Measurements from ENCODE around the gene CERK. TPM values are rescaled to one million over a fixed set of nuclear protein-coding genes. Genes with fewer than 3 reads are reported as not detected.

The CERK gene
- total and polyA plus RNA-seq, 2 of the 13 experiments (the other 11 are each of a cell fraction or from before 2014, with no cell fraction given) = 40.3 to 41.9 TPM

GRCh38 chr22:46675938-46676337 lies 62.1 kb downstream of the CERK start (continued):
- TF ChIP-seq HOXA7 (CRISPR knock-in tag; IDR thresholded peaks at IDR 0.05) = no peak
- no peak for TF ChIP-seq NFIC (IDR thresholded peaks at IDR 0.05; ENCODE audit: low read length)

- H3K27me3 ChIP-seq (ENCODE audit: control insufficient read depth in 1 of 2, insufficient read depth in 2 of 2, low read length in 2 of 2) = no peaks in the 10 kb centered on the region
- H4K20me1 ChIP-seq (ENCODE audit: insufficient read depth, low read length) = no peaks in the 10 kb centered on the region
- no peaks in the 10 kb centered on the region for H3K9me3 ChIP-seq (ENCODE audit: low read length)
- WGBS (ENCODE audit: low lambda C conversion rate) = 97% methylated on average over 12 of the region's 13 CpGs
- POLR2A ChIA-PET = no interaction called here
- DNase-seq (ENCODE audit: low spot score) = no peak
- no peak overlapping the region for H3K9ac ChIP-seq (ENCODE audit: insufficient read depth, low read depth, low read length)
- H3K27ac ChIP-seq (ENCODE audit: extremely low read length, insufficient read depth, low read length) = no peak overlapping the region
- no peak for FAIRE-seq
- H3K79me2 ChIP-seq (ENCODE audit: insufficient read depth, low read length) = no peaks in the 10 kb centered on the region
- no peak overlapping the region for H3K4me3 ChIP-seq (replicated peaks in 1 of 3; ENCODE audit: insufficient read depth in 1 of 3, low read depth in 2 of 3, low read length in 3 of 3)
- intact Hi-C loops (cut with micrococcal nuclease; ENCODE audit: unreplicated experiment) = no loop called here
- no peaks in the 10 kb centered on the region for H3K4me1 ChIP-seq (ENCODE audit: insufficient read depth, low read length)
- BruUV-seq (replicated peaks) = no TSS peak
- peaks cover 1 to 2% of the 10 kb centered on the region in 2 experiments; a peak in 2 of 5 replicates for H3K36me3 ChIP-seq (replicated peaks in 1 of 2; ENCODE audit: control insufficient read depth in 1 of 2, insufficient read depth in 2 of 2, low read length in 2 of 2)
- no peak for TF ChIP-seq HDAC1 (CRISPR knock-in tag; IDR thresholded peaks at IDR 0.05)
- no peak for TF ChIP-seq ZNF496 (CRISPR knock-in tag; IDR thresholded peaks at IDR 0.05; ENCODE audit: insufficient replicate concordance)
- no peak for ATAC-seq
- H3K4me2 ChIP-seq (ENCODE audit: low read depth, low read length) = no peak overlapping the region
- CTCF ChIA-PET (ENCODE audit: low intra/inter-chr PET ratio, low total read pairs) = no interaction called here
- in situ Hi-C loops (cut with HindIII; ENCODE audit: extremely low pct_ligation_motif_present, low pct_unique_long_range_greater_than_20kb) = no loop called here
- no peak overlapping the region for H2AFZ ChIP-seq (ENCODE audit: low read length)
These were observed 62.6 kb downstream of the CERK start for GRCh38 chr22:46675479-46675878.

- ATAC-seq (no peak), DNase-seq (ENCODE audit: low spot score) (no peak), FAIRE-seq (no peak)
- Histone ChIP-seq H3K36me3 (replicated peaks in 1 of 2; ENCODE audit: control insufficient read depth in 1 of 2, insufficient read depth in 2 of 2, low read length in 2 of 2) (peaks cover 1 to 2% of the 10 kb centered on the region in 2 experiments; a peak in 3 of 5 replicates), H4K20me1 (ENCODE audit: insufficient read depth, low read length) (no peaks in the 10 kb centered on the region), H3K9me3 (ENCODE audit: low read length) (no peaks in the 10 kb centered on the region), H3K27me3 (ENCODE audit: control insufficient read depth in 1 of 2, insufficient read depth in 2 of 2, low read length in 2 of 2) (no peaks in the 10 kb centered on the region), H3K79me2 (ENCODE audit: insufficient read depth, low read length) (no peaks in the 10 kb centered on the region), H2AFZ (ENCODE audit: low read length) (no peak overlapping the region), H3K4me3 (replicated peaks in 1 of 3; ENCODE audit: insufficient read depth in 1 of 3, low read depth in 2 of 3, low read length in 3 of 3) (no peak overlapping the region), H3K4me2 (ENCODE audit: low read depth, low read length) (no peak overlapping the region), H3K4me1 (ENCODE audit: insufficient read depth, low read length) (no peaks in the 10 kb centered on the region), H3K9ac (ENCODE audit: insufficient read depth, low read depth, low read length) (no peak overlapping the region), H3K27ac (ENCODE audit: extremely low read length, insufficient read depth, low read length) (no peak overlapping the region)
- BruUV-seq (replicated peaks) = no TSS peak
- in situ Hi-C loops (cut with HindIII; ENCODE audit: extremely low pct_ligation_motif_present, low pct_unique_long_range_greater_than_20kb) (loop anchor here (25.0 kb wide), 1 partner anchor 113 kb away; no protein-coding TSS in a partner anchor), intact Hi-C loops (cut with micrococcal nuclease; ENCODE audit: unreplicated experiment) (no loop called here)
- WGBS (ENCODE audit: low lambda C conversion rate) = 95% methylated on average over 6 of the region's 11 CpGs
- CTCF ChIA-PET (ENCODE audit: low intra/inter-chr PET ratio, low total read pairs) = no interaction called here
- POLR2A ChIA-PET = no interaction called here
- TF ChIP-seq REXO4 (CRISPR knock-in tag; IDR thresholded peaks at IDR 0.05; ENCODE audit: borderline replicate concordance) = no peak
- TF ChIP-seq MIXL1 (CRISPR knock-in tag; IDR thresholded peaks at IDR 0.05) = no peak
- no peak for TF ChIP-seq PHF5A (CRISPR knock-in tag; IDR thresholded peaks at IDR 0.05; ENCODE audit: low read depth, unreplicated experiment)
- no peak for TF ChIP-seq SMAD3 (CRISPR knock-in tag; IDR thresholded peaks at IDR 0.05)
- TF ChIP-seq ZNF34 (CRISPR knock-in tag; IDR thresholded peaks at IDR 0.05; ENCODE audit: borderline replicate concordance) = no peak
- no peak for TF ChIP-seq HNF4G (IDR thresholded peaks at IDR 0.05; ENCODE audit: borderline replicate concordance, low read depth, low read length)
- TF ChIP-seq HNF4G (CRISPR knock-in tag; IDR thresholded peaks at IDR 0.05; ENCODE audit: borderline replicate concordance, low read depth) = no peak
- TF ChIP-seq ZFAT (CRISPR knock-in tag; conservative IDR thresholded peaks at IDR 0.05) = no peak
- TF ChIP-seq IRF9 (CRISPR knock-in tag; IDR thresholded peaks at IDR 0.05; ENCODE audit: borderline replicate concordance) = no peak
- no peak for TF ChIP-seq ZNF737 (CRISPR knock-in tag; IDR thresholded peaks at IDR 0.05; ENCODE audit: borderline replicate concordance)
- TF ChIP-seq NFKBIZ (CRISPR knock-in tag; IDR thresholded peaks at IDR 0.05) = no peak
- no peak for TF ChIP-seq ZNF136 (CRISPR knock-in tag; IDR thresholded peaks at IDR 0.05; ENCODE audit: low read depth)
These were observed 63.1 kb downstream of the CERK start for GRCh38 chr22:46674906-46675305.

Data from HepG2 (cell line).